Measurements from ENCODE around the gene GCA.

DNA sequence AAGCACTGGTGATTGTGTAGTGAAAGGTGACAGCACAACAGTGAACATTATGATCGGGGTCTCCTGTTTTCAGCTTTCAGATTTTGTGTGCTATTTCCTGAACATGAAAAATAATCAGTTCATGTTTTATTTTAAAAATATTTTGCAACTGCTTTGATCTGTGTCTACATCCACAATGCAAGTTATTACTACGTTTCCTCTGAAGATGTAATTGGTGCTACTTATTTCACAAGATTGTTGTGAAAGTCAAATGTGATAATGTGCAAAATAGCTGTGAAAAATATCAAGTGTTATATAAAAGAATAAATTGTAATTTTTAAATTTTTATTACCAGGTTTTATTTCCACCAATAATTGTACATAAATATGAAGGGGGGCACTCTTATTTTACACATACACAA lies 6.1 kb upstream of the GCA start:
- no peak for TF ChIP-seq CTCF (IDR thresholded peaks at IDR 0.05)
- TF ChIP-seq POLR2A (IDR thresholded peaks at IDR 0.05), result no peak
- TF ChIP-seq POLR2AphosphoS5 (IDR thresholded peaks at IDR 0.05), result no peak
